Jurkat, Clone E6-1 (cell line): Measurements from ENCODE around the gene PDE1A. TPM values are rescaled to one million over a fixed set of nuclear protein-coding genes. Genes with fewer than 3 reads are reported as not detected.

Source experiments
- DNase-seq: peaks from one replicate; pipeline ENCODE4 v3.0.0-alpha.2; 2011; ENCODE audit warnings: low read depth, low spot score
- H3K4me3 ChIP-seq: 2 replicates; pipeline ENCODE4 v1.5.1; 2011; ENCODE audit warnings: mild to moderate bottlenecking, low read length, control low read depth, moderate library complexity
- polyA plus RNA-seq: library from polyadenylated mRNA; unstranded; fragments of >200 nt; gene quantifications from one replicate; pipeline ENCODE4 v1.2.1, GENCODE V29; 2012; ENCODE audit warnings: missing spikeins; ENCODE audit not compliant: insufficient read length, insufficient read depth

The PDE1A gene
- not detected for polyA plus RNA-seq

- no peak for DNase-seq
- no peak within 1 kb of the TSS for H3K4me3 ChIP-seq
These were observed at the start of gene PDE1A for GRCh38 chr2:182426918-182427240. Gene PDE1A, minus strand, starts transcription at chr2:182427036.

- DNase-seq, result no peak
- H3K4me3 ChIP-seq, result no peak overlapping the region
These were observed 46.8 kb upstream of the PDE1A start for GRCh38 chr2:182473635-182474034.

- no peak for DNase-seq
These were observed 36.9 kb upstream of the PDE1A start for GRCh38 chr2:182463760-182464159.

DNA sequence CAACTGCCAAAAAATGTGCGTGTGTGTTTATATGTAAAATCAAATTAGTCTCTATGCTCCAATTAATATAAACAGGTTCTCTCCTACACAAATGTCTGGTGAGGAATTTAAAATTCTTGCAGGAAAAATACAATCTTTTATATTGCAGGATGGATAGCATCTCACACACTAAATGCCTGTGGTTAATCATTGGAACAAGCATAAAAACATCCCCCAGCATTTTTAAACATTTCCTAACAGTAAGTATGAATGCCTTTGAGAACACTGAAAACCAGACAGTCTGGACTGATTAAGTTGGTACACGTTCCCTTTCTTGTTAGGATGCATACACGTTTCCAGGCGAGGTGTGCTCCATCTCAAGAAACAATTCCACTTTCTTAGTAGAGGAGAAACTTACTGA is 29.9 kb upstream of the PDE1A start:
- no peak for DNase-seq
- H3K4me3 ChIP-seq, result no peak overlapping the region

More at GRCh38 chr2:182463760-182464159, 36.9 kb upstream of the PDE1A start:
- no peak overlapping the region for H3K4me3 ChIP-seq

DNA sequence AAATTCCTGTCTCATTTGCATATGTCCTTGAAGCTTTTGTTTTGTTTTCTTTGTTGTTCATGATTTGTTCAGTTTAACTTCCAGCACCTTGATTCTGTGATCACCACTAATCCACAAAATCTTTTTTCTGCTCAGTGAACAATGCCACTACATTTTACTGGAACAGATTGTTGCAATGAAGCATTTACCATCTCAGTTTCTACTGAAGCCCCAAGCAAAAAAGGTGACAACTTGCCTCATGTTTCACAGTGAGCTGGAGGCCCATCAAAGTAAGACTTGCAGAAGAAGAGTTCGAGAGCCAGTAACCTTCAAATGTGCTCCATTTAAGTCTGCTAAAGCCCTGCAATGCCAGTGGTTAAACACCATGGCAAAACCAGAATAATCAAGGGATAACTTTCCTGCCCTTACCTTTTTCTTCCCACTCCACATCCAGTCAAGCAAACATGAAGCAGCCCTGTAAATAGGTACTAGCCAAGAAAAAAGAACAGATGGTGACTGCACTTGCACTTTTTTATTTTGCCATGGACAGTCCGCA is 25.7 kb upstream of the PDE1A start:
- no peak for DNase-seq
- H3K4me3 ChIP-seq, result no peak overlapping the region

- no peak overlapping the region for H3K4me3 ChIP-seq
- no peak for DNase-seq
These were observed 21.5 kb upstream of the PDE1A start for GRCh38 chr2:182448371-182448770.

- no peak overlapping the region for H3K4me3 ChIP-seq
- no peak for DNase-seq
These were observed 21.0 kb upstream of the PDE1A start for GRCh38 chr2:182447863-182448262.

- no peak for DNase-seq
- no peak overlapping the region for H3K4me3 ChIP-seq
These were observed 20.3 kb upstream of the PDE1A start for GRCh38 chr2:182447163-182447562.

DNA sequence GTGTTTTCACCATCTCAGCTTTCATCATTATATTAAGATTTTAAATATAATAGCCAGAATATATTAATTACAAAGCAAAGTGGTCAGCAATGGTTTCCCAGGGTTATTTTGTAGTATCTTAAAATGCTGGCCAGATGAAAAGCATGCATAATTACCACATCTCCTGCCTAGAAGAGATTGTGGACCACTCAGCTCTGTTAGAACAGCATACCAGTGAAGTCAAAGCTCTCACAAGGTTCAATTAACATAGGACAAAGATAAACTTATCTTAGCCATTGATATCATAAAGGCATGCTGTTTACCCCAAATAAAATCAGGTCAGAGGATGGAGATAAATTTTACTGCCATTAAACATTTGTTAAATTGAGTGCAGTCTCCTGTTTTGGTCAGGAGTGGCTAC is 19.3 kb upstream of the PDE1A start:
- no peak for DNase-seq

GRCh38 chr2:182445391-182445965 is 18.6 kb upstream of the PDE1A start:
- no peak overlapping the region for H3K4me3 ChIP-seq
- DNase-seq, result no peak

More for the DNA sequence above, 19.3 kb upstream of the PDE1A start:
- no peak overlapping the region for H3K4me3 ChIP-seq

GRCh38 chr2:182444806-182445205 is 18.0 kb upstream of the PDE1A start:
- no peak for DNase-seq
- H3K4me3 ChIP-seq, result no peak overlapping the region

GRCh38 chr2:182444170-182444569 is 17.3 kb upstream of the PDE1A start:
- H3K4me3 ChIP-seq, result no peak overlapping the region
- DNase-seq, result no peak

DNA sequence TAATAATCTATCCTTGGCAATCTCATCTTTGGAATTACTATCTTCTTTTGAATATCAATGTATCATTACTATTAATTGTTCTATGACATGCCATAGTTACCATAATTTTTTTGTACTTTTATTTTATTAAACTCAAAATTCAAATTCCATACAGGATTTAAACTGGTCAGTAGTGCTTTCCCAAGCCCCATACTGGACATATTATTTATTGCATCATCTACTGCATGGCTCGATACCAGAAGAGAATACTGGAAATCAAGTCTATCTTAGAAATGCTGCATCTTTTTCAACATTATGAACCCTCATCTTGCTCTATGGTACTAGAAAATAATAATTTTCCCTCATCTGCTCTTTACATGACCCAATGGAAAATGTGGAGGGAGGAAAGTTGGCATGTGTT is 9.4 kb upstream of the PDE1A start:
- no peak overlapping the region for H3K4me3 ChIP-seq
- DNase-seq, result no peak

- H3K4me3 ChIP-seq, result no peak overlapping the region
- no peak for DNase-seq
These were observed 8.9 kb upstream of the PDE1A start for GRCh38 chr2:182435754-182436153.

DNA sequence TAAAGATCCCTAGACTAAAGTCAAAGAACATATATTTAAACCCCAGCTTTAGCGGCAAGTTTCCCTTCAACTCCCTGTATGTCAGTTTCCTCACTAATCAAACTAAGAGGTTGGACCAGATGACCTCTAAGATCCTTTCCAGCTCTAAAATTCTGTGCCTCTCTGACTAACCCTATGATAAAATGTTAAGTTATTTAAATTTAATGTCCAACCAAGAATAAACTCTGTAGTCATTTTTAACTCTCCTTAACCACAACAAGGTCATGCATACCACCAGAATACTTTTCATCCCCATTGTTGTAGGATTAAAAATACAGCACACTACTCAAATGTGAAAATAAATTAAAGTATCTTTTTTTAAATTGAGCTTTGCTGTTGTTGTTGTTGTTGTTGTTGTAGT is 5.2 kb upstream of the PDE1A start:
- H3K4me3 ChIP-seq, result no peak overlapping the region
- no peak for DNase-seq

- H3K4me3 ChIP-seq, result no peak overlapping the region
- no peak for DNase-seq
These were observed 1.6 kb upstream of the PDE1A start for GRCh38 chr2:182428476-182428875.

- no peak overlapping the region for H3K4me3 ChIP-seq
- DNase-seq, result no peak
These were observed 536 bp downstream of the PDE1A start for GRCh38 chr2:182426082-182426917.

GRCh38 chr2:182422864-182423263 is 4.0 kb downstream of the PDE1A start:
- H3K4me3 ChIP-seq, result no peak overlapping the region
- no peak for DNase-seq

DNA sequence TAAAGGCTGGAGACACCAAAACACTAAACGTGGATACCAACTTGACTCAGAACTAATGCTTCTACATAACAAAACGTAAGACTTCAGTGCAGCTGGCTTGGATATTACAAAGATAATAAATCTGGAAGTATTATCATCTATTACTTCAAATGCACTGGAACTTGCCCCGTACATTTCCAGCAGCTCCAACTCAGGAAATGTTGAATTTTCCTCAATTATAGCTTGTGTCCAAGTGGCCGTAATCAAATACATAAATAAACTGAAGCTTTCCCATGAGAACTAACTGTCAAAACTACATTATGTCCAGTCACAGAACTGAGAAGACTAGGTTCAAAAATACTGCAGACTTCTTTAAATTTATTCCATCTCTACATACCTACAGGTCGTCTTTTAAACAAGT is 6.2 kb downstream of the PDE1A start:
- no peak for DNase-seq
- H3K4me3 ChIP-seq, result no peak overlapping the region

DNA sequence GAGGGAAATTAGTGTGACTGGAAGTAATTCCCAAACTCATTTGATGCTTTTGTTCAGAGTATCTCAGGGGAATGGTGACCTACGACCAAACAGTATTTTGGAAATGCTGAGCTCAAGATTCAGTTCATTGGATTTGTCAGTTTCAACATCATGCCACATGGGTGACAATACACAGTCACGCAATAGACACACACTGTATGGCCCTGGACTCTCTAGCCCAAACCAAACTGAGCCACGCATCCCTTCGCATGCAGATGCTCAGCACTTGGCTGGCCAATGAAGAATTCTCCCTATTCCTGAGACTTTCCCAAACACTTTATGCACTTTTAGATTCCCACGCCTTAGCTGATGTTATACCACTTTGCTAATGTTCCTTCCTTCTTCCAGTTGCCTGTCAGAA is 10.0 kb downstream of the PDE1A start:
- no peak for DNase-seq
- no peak overlapping the region for H3K4me3 ChIP-seq

DNA sequence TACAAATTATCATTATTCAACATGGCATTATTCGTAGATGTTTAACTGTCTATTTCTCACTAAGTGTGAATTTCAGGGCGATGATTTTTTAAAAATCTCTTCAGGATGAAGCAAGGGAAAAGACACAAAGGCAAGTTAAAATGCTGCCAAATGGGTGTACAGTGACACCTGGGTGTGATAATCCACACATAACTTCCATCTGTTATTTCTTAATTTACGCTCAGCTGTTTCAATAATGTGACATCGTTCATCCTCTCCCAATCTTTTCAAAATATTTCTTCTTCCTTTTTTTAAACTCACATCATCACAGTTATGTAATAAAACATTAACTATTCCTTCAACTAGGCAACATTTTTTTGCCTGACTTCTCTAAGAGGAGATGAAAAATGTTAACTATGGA is 10.6 kb downstream of the PDE1A start:
- no peak for DNase-seq
- no peak overlapping the region for H3K4me3 ChIP-seq
